GM19023 (cell line): ENCODE results near the gene P3H4.

Source experiments
- ATAC-seq: cut with Tn5 transposase; IDR thresholded peaks from one replicate; pipeline ENCODE4 v1.9.1; 2021; ENCODE audit warnings: mild to moderate bottlenecking, moderate library complexity; ENCODE audit not compliant: unreplicated experiment

P3H4 gene

DNA sequence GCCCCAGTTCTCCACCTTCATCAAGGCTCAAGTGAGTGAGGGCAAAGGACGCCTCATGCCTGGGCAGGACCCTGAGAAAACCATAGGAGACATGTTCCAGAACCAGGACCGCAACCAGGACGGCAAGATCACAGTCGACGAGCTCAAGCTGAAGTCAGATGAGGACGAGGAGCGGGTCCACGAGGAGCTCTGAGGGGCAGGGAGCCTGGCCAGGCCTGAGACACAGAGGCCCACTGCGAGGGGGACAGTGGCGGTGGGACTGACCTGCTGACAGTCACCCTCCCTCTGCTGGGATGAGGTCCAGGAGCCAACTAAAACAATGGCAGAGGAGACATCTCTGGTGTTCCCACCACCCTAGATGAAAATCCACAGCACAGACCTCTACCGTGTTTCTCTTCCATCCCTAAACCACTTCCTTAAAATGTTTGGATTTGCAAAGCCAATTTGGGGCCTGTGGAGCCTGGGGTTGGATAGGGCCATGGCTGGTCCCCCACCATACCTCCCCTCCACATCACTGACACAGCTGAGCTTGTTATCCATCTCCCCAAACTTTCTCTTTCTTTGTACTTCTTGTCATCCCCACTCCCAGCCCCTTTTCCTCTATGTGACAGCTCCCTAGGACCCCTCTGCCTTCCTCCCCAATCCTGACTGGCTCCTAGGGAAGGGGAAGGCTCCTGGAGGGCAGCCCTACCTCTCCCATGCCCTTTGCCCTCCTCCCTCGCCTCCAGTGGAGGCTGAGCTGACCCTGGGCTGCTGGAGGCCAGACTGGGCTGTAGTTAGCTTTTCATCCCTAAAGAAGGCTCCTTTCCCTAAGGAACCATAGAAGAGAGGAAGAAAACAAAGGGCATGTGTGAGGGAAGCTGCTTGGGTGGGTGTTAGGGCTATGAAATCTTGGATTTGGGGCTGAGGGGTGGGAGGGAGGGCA, 10.7 kb upstream of the P3H4 start:
- no peak for ATAC-seq

DNA sequence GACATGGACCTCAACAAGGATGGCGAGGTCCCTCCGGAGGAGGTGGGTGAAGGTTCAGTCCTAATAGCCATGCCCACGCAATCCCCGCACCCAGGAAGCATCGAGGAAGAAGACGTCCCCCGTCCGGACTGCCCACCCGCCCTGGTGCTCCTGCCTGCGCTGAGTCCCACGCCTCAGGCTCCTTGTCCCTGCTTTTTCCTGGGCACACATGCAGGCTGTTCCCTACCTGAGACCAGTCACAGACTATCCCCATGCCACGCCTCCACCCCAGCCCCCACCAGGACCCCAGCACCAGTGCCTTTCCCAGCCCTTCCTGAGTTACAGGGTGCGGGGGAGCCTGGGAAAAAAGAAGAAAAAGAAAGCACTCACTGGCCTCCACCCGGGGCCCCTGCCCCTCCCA, 10.0 kb upstream of the P3H4 start:
- no peak for ATAC-seq

DNA sequence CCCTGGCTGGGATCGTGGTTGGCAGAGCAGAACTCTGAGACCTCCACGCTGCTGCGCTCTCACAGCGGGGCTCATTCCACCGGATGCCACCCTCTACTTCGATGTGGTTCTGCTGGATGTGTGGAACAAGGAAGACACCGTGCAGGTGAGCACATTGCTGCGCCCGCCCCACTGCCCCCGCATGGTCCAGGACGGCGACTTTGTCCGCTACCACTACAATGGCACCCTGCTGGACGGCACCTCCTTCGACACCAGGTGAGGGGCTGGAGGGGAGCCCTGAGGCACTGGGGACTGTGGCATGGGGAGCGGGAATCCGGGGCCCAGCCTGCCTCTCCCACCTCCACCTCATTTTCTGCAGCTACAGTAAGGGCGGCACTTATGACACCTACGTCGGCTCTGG, 6.3 kb upstream of the P3H4 start:
- no peak for ATAC-seq

DNA sequence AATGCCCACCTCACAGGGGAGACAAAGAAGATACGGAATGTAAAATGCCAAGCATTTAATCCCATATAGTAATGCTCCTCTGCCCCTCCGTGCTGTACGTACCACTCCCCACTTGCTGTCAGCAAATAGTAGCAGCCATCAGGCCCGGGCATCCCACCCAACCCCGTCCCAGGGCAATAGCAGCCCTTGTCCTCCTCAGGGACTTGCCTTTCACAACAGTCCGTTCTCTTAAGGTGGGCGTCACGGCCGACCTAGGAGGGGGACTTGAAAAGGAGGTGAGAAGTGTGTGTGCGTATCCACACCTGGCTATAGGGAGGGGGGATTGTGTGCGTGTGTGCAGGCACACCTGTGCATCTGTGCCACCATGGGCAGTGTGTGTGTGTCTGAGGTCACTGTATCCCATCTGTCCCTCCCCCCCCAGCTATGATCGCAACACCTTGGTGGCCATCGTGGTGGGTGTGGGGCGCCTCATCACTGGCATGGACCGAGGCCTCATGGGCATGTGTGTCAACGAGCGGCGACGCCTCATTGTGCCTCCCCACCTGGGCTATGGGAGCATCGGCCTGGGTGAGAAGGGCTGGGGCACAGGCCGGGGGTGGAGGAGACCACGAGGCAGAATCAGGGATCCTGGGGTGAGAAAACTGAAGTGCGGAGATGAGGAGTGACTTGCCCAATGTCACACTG, 5.0 kb upstream of the P3H4 start:
- ATAC-seq: no peak

DNA sequence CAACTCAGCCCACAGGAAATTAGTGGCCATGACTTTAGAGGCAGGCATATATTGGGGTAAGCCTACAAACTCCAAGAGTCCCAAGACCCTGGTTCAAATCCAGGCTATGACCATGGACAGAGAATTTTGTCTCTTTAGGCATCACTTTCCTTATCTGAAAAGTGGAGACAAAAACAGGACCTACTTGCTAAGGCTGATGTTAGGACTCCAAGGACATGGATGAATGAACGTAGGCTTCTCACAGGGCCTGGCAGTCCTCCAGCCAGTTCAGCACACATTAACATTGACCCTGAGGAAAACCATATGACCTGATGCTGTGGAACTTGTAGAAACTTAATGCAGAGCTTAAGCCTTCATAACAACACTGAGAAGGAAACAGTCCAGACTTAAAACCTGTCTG, 2.4 kb upstream of the P3H4 start:
- ATAC-seq: no peak

DNA sequence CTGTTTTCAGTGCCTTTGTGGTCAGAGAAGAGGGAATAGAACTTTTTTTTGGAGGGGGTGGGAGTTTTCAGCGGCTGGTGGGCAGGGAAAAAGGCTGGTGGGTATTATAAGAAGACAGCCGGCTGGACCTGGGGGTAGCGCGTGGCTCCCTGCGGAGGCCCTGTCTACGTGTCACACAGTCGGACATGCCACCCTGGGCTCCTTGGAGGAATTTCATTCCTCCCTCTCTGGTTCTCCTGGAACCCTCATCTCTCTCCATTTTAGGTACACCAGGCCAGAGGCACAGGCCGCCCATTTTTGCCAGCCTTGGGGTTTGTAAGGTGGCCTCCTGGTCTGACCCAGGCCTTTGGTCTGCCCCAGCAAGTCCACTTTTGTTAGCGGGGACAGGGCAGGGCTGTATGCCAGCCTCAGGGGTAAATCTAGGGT, 2.0 kb upstream of the P3H4 start:
- ATAC-seq: no peak

DNA sequence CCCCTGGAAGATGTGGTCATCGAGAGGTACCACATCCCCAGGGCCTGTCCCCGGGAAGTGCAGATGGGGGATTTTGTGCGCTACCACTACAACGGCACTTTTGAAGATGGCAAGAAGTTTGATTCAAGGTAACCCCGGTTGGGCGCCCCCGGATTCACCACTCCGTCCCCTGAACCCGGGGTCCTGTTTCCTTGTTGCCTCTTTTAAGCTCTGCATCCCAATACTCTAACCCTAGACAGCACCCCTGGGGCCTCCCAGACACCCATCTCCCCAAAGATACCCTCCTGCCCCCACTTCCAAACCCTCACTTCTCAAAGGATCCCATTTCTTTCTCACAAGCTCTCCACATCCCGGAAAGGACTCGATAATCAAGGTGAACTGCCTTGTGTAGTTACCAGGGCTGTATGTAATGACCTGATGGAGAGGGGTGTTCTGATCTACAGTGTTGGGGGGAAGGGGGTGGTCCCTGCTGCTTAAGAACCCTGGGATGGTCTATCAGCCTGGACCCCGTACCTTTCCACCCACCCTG, 1.5 kb upstream of the P3H4 start:
- ATAC-seq: no peak

DNA sequence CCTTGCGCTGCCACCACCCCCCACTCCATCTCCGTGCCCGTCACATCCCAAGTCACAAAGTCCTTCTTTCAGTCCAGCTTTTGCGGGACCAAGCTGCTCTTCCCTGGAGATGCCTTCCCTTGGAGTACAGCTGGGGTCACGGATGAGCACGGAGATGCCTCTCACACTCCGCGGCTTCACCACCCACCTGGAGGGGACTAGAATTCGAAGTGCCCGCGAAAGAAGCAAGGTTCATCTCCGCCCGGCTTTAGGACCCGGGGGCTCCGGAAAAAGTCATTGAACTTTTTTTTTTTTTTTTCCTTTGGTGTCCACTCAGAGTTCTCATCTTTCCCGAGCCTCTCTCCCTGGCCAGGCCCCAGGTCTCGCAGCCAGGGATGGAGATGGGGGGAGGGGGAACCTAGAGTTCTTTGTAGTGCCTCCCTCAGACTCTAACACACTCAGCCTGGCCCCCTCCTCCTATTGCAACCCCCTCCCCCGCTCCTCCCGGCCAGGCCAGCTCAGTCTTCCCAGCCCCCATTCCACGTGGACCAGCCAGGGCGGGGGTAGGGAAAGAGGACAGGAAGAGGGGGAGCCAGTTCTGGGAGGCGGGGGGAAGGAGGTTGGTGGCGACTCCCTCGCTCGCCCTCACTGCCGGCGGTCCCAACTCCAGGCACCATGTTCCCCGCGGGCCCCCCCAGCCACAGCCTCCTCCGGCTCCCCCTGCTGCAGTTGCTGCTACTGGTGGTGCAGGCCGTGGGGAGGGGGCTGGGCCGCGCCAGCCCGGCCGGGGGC, 817 bp upstream of the P3H4 start, which contains the start of gene FKBP10:
Gene FKBP10 (plus strand): TSS at position 624 of the 771 bp plus-strand sequence. CDS start 31 bp downstream, at position 655.
- ATAC-seq: no peak

DNA sequence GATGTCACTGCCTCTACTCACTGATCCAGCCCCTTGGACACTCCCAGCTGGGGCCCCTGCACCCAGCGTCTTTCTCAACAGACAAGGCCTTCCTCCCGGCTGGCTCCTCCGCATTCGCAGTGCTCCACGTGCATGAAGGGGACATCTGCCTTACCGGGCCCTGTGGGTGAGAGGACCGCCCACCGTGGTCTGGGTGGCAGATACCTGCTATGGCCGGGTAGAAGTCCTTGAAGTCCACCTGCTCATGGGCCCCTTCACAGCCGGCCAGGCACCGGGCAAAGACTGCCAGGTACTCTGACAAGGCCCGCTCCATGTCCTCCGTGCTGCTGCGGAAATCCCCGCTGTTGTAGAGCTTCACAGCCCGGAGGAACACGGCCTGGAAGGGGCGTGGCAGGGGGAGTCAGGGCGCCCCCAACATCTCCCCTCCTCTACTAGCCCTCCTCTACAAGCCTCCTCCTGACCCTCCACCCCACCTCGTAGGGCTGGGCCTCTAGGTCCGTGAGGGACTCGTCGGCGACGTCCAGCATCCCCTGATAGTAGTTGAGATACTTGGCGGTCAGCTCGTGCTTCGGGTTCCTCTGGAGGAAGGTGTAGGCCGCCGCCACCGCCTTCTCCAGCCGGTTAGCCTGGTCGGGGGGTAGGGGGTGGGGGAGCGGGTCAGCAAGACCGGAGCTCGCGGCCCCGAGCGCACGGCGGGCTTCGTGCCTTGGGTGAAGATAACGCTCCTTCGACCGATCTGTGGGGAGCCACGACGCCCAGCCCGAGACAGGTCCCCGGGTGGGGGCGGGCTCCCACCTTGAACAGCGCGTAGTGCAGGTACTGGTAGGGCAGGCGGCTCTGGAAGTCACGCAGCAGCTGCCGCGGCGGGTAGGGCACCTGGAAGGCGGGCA, 845 bp downstream of the P3H4 start:
- ATAC-seq: no peak

DNA sequence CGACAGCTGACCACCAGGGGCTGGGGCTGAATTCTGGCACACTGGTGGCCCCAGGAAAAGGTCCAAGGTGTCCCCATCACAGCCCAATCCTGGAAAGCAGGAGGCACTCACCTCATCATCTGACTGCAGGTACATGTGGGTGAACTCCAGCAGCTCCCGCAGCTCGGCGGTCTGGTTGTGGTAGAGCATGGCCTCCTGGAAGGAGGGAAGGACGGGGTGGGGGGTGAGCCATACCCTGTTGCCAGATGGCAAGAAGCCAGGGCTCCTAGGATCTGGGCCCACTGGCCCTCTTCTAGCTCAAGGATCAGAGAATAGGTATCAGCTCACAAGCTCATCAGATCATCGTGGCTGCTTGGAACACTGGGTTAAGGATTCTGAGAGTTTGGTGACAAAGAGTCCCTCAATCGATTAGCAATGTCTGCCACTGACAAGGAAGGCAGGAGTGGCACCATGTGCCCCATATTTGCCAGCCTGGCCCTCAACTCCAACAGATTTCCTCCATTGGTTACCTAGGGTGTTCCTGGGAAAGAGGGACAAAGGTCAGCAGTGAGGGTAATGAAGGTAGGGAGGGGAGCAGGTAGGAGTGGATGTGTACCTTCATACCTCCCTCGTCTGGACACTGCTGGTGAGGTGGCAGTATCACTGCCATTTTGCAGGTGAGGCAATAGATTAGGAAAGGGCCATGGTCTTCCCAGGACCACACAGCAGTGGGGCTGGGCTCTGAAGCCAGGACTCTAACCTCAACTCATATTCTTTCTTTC, 4.9 kb downstream of the P3H4 start:
- ATAC-seq: no peak

DNA sequence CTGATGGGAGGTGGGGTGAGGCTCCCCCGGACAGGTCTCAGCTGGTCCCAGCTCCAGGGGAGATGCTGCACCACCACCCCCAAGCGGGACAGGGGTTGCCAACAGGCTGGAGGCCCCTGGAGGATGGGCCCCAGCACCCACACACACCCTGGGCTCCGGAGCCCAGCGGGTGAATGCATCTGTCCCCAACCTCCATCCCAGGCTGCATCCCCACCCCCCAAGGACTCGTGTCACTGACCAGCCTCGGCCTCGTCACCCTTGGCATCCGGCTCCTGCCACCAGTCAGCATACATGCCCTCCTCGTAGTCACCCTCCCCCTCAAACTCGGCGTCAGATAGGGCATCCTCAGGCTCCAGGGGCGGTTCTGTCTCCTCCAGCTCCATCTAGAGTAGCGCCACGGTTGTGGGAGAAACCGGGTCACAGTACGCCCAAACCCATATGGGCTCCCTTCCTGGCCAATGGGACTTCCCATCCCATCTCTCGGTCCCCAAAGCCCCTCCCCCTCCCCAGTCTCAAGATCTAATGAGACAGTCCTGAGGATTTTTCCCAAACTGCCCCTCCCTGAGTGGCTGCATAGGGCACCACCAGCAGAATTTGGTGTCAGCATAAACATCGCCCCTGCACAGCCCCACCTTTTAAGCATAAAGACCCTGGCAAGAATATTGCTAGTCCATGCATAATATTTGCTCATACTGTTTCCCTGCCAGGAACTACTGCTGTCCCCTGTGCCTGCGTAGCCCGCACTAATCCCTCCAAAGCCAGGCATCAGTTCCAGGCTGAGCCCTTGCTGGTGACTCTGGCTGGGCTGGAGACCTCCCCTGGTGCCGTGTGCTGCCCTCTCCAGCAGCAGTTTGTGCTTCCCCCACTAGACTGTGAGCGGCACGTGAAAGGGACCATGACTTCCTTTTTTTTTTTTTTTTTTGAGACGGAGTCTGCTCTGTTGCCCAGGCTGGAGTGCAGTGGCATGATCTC, 8.4 kb downstream of the P3H4 start:
- no peak for ATAC-seq

DNA sequence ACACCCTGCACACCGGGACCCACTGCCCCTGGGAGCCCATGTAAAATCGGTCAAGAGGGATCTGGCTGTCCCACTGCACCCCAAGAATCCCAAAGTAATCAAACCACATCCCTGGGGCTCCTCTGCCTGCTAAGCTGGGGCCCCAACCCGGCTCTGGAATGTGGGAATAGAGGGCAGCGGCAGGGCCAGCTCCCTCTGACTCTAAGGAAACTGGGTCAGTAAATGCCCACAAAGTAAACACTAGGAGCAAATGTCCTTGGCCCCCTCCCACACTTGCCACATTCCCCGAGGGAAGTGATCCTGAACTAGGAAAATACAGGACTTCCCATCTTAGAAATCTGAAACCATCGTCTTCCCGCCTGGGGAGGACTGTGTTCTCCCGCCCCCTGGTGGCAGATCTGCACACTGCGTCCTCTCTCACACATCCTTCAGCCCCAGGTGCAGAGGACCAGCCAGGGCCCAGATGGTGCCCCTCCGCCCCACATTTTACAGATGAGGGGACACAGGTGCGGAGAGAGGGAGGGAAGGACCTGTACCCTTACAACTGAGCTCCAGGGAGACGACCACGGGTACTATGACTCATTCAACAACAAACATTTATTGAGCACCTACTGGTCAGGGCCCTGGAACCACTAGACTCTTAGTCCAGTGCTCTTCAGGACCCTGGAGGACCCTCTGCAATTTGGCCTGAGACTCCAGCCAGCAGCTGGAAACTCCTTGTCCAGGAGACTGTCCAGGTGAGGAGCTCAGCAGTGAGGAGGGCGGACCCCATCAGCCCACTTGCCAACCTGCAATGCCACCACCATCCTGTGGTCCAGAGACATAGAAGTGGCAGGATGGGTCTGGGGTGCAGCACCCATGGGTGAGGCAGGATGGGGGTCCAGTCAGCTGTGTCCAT, 10.1 kb downstream of the P3H4 start:
- no peak for ATAC-seq

DNA sequence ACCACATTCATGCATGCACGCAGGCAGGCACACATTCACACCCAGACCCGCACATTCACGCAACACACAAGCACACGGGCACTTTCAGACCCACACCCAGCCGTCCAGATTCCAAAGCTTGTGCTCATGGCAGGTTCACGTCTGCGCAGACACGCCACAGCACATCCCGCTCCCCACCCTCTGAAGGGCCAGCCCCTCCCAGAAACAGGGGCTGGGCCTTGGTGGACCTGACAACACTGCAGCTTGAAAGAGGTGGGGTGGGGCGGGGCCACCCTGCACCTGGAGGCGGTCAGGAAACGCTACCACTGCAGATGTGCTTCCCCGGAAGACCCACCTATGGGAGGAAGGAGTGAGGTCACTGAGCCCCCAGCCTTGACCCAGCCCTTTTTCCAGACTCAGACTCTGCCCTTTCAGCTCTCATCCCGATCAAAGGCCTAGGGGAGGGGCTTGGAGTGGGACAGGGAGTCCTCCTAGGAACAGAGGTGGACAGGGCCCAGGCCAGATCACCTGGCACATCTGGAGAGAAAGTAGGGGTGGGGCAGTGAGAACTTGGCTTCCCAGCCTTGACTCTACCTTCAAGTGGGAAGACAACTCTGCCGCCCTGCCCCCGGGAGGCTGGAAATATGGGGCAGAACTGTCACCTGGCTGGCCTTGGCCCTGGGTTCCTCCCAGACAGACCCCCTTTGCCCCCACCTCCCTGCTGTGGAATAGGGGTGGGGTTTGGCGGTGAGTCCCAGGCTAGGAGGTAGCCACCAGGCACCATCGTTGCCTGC, 11.0 kb downstream of the P3H4 start:
- ATAC-seq: no peak

DNA sequence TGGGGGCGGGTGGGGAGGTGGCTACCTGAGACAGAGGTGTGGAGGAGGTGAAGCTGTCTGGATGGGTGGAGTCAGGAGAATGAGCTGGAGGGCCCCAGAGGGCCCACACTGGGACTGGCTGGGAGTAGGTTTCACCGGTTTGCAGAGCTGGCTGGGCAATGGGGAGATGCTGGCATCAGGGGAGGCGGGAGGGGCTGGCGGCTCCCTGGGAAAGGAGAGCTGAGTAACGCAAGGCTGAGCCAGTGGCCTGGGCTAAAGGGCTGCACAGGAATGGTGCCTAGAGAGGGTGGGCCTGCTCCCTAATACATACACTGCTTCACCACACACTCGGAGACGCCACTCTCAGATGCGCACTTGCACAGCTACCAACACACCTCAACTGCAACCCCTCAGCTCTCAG, 12.4 kb downstream of the P3H4 start:
- ATAC-seq: no peak

DNA sequence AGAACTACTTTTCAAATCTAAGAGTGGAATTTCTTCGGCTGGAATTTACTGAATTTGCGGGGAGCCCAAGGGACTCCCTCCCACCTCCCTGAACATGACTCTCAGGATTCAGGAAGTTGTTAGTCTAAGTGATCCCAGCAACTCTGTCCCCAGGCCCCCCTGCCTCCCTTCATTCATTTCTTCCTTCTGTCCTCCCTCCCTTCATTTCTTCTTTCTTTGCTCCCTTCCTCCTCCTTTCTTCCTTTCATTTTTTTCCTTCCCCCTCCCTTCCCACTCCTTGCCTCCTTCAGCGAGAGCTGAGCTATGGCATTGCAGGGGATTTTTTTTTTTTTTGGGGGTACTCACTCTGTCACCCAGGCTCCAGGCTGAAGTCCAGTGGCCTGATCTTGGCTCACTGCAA, 14.4 kb downstream of the P3H4 start:
- ATAC-seq: no peak

DNA sequence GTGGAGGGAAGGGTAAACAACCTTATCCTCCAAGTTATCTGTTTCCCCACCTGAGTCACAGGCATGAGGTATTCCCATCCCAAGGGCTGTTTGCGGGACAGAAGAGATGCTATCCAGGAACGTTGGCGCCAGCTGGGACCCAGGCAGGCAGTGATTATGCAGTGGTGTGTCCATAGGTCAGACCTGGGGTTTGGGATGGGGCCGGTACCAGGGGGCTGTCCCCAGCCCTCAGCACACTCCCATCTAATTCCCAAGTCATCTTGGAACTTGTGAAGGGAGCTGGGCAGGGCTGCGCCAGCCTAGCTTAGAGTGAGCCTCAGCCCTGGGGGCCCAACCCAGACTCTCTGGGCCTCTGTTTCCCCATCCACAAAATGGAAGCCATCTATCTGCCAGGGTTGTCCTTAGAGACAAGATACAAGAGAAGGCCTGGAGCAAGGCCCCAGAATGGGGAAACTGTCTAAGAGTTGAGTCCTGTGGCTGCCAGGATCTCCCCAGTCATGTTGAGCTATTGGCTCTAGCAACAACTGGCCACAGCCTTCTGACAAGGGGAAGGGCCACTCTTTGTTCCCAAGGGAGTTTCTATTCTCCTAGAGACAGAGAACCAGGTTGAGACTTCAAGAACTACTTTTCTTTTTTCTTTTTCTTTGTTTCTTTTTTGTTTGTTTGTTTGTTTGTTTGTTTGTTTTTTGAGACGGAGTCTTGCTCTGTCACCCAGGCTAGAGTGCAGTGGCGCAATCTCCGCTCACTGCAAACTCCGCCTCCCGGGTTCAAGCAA, 15.4 kb downstream of the P3H4 start:
- ATAC-seq: no peak
